GM21576 (cell line): ENCODE data around the gene EIF2AK2.
A peak's percentile ranks its signal among the peaks of the same experiment; 100 is the strongest.

ENCODE experiments used
- ATAC-seq: cut with Tn5 transposase; IDR thresholded peaks from one replicate; pipeline ENCODE4 v1.9.1; 2021; ENCODE audit warnings: mild to moderate bottlenecking, moderate library complexity; ENCODE audit not compliant: unreplicated experiment

Gene EIF2AK2

DNA sequence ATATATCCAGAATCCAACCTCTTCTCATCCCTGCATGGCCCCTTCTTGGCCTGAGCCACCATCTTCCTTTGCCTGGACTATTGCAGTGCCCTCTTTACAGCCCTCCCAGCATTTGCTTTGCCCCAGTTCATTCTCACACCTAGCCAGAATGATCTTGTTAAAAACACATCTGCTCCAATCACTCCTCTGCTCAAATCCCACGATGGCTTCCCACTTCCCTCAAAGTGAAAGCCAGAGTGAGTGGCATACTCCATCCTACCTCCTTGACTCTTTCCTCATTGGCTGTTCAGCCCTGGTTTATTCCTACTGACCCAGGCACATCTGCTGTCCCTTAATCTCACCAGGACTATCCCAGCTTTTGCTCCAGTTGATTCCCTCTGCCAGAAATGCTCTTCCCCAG lies 17.0 kb upstream of the EIF2AK2 start:
- ATAC-seq = no peak

DNA sequence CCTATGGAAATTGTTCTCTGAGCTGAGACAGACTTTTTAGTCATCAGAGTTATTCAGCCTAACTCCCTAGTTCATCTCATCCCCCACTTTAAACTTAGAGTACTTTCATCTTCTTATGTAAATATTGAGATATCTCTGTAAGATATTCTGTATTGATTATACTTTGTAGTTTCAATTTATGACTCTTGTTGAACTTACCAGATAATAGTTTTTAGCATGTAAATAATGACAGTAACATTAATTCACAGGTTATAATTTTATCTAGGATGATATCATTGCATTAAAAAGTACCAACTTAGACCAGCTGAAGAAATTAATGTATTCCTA lies 14.8 kb upstream of the EIF2AK2 start:
- ATAC-seq = no peak

DNA sequence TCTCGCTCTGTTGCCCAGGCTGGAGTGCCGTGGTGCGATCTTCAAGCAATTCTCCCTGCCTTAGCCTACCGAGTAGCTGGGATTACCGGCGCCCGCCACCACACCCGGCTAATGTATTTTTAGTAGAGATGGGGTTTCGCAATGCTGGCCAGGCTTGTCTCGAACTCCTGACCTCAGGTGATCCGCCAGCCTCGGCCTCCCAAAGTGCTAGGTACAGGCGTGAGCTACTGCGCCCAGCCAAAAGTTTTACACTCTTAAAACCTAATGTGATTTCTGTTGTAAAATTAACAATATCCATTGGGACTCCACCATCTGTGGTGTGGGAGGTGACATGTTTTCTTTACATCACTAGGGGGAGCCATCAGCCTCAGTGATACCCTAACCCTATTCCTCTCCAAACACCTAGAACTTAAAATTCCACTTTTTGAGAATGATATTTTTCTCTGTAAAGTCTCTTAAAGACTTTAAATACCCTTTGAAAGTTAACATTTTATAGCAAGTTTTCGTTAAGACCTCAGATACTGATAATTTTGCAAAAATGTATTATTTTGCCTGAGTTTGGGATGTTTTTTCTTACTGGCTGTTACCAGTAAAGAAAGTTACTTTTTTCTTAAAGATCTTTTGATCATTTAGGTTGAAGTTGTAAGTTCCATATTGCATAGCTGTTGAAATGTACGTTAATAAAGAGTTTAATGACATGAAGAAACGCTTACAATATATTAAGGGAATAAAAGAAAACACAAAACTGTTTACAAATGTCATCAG lies 11.6 kb upstream of the EIF2AK2 start:
- ATAC-seq = no peak

DNA sequence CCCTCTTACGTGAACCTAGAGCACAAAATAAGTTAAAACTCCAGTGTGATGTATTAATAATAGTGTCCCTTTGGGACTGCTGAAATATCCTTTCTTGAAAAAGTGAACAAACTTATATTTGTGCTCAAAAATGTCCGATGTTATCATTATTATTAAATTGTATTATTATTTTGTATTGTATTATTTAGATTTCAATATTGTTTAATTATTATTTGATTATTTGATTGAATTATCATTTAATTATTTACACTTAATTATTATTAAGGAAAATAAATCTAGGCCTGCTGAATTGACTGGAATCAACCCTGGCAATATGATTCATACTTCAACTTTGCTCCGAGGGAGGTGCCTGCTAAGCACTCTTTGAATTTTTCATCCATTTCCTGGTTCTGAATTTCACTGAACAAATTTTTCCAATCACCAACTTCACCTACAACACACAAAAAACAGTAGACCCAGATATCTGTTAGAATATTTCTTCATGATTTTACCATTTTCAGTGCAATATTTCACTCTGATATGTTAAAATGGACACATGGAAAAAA lies 10.9 kb upstream of the EIF2AK2 start:
- no peak for ATAC-seq

DNA sequence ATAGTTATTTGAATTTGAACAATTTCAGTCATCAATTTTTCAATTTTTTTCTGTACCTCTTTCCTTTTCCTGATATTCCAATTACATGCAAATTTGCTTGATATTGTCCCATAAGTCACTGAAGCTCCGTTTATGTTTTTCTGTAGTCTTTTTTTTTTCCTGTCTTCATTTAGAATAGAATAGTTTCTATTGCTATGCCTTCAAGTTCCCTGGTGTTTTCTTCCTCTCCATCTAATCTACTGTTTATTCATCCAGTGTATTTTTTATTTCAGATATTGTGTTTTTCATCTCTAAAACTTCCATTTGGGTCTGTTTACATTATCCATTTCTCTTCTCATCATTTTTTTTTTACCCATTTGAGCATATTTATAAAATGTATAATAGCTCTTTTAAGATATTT lies 8.0 kb upstream of the EIF2AK2 start:
- no peak for ATAC-seq

DNA sequence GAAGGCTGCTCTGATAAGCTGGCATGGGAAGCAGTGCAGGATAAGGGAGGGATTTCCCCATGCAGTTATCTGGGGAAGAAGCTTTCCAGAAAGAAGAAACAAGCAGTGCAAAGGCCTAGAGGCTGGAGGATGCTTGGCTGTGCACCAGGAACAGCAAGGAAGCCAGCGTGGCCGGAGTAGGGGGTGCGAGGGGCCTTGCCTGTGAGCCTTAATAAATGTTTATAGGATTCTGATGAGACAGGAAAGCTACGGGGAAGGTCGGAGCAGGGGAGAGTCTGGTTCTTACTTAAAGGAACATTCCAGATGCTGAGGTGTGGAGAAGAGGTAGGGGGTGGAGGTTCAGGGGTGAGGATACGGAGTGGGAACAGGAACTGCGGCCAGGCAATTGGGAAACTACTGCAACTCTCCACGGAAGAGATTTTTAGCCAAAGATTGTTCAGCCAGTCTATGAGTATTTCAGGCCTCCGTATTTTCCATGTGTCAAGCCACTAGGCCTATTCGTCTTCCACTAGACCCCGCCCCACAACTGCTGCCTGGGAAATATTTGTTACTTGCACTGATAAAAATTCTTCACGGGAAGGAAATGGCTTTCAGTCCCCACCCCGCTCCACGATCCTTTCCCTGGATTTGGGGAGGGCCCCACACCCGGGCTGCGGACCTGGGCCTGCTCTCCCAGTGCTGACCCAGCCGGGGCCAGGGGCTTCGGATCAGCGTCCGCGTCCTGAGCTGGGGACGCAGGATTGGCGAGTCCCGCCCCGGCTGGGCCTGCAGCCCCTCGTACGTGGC lies 516 bp downstream of the EIF2AK2 start:
- peak; percentile 15 for ATAC-seq

DNA sequence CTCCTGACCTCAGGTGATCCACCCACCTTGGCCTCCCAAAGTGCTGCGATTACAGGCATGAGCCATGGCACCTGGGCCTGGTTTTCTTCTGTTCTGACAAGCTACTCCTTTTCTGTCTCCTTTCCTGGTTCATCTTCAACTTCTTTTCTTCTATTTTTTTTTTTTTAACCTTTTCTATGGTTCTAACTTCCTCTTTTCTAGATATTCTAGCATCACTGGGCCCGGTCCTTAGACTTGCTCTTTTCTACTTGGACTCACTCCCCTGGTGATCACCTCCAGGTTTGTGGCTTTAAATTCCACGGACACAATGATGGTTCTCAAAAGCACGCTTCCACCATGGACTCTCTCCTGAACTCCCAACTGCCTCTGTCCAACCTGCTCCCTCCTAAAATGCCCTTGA lies 2.0 kb downstream of the EIF2AK2 start:
- ATAC-seq = no peak

DNA sequence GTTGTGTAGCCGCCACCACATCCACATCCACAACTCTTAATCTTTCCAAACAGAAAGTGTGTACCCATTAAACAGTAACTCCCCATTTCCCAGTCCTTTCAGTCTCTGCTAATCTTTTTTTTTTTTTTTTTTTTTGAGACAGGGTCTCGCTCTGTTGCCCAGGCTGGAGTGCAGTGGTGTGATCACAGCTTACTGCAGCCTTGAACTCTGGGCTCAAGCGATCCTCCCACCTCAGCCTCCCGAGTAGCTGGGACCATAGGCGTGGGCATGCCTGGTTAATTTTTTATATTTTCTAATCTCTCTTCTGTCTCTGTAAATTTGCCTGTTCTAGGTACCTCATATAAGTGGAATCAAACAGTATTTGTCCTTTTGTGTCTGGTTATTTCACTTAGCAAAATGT lies 3.6 kb downstream of the EIF2AK2 start:
- ATAC-seq = no peak

DNA sequence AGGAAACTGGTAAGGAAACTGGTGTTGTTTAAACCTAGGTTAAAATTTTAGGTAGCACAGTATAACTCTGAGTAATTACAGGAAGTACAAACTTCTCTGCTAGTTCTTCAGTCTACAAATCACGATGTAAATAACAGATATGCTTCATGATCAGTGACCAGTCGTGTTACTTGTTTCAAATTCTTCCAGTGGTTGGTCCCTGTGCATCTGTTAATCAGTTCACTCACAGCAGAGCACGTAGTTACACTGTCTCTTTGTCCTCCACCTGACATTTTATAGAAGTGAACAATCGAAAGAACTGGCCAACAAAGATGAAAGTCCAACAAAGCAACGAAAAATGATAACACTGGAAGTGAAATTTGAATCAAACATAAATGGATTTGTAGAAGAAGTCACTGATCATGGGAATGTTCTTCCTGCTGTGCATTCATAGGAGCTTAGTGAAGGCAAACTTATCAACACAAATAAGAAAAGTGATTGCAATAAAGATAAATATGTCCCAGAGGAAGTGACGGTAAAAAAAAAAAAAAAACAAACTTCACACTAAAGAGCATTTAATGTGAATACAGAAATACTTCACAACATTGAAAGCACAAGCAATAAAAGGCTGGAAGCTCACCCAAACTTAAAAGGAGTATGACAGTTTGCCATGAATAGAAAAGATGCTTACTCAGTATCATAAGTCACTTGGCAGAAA lies 7.0 kb downstream of the EIF2AK2 start:
- no peak for ATAC-seq

DNA sequence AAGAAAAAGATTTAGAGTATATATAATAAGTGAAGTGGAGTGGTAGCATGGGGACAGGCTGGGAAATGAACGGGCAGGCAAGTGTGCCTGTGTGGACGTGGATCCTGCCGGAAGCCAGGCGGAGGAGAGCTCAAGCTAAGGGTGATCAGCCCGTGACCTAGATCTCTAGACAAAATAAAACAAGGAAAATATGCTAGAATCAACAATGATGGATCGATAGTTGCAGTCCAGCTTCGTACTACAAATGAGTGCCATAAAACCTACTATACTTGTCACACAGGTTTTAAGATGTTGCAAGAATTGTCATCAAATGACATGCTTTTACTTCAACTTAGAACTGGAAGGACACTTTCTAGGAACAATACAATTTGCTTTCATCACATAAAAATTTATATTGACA lies 8.5 kb downstream of the EIF2AK2 start:
- no peak for ATAC-seq

DNA sequence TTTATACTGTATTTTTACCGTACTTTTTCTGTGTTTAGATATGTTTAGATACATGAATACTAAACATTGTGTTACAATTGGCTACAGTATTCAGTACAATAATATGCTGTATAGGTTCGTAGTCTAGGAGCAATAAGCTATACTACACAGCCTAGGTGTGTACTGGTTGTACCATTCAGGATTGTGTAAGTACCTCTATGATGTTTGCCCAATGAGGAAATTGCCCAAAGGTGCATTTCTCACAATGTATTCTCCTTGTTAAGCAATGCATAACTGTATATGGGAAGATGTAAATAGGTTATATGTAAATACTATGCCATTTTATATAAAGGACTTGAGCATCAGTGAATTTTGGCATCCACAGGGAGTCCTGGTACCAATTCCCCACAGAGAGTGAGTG lies 10.7 kb downstream of the EIF2AK2 start:
- no peak for ATAC-seq

DNA sequence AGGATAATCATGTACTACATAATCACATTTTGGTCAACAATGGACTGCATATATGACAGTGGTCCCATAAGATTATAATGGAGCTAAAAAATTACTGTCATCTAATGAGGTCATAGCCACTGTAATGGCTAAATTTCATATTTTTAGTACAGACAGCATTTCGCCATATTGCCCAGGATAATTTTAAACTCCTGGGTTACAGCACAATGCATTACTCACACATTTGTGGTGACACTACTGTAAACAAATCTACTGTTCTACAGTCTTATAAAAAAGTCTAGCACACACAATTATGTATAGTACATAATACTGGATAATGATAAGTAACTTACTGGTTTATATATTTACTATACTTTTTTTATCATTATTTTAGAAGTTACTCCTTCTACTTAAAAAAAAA lies 12.8 kb downstream of the EIF2AK2 start:
- ATAC-seq = no peak

DNA sequence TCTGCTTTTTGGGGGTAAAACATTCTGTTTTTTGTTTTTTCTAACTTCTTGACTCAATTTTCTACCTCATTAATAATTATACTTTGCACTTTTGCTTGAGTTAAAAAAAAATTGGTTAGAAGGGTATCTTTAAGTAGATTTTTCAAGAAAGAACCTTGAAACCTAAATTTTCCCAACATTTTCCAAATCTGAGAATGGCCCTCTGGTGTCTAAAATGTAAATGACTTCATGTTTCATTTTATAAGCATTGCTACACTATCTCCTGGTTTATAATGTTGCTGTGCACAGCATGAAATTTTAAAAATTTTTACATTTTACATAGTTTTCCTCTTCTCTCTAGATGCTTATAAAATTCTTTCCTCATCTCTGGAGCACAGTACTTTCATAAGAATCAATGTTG lies 14.2 kb downstream of the EIF2AK2 start:
- ATAC-seq = no peak

DNA sequence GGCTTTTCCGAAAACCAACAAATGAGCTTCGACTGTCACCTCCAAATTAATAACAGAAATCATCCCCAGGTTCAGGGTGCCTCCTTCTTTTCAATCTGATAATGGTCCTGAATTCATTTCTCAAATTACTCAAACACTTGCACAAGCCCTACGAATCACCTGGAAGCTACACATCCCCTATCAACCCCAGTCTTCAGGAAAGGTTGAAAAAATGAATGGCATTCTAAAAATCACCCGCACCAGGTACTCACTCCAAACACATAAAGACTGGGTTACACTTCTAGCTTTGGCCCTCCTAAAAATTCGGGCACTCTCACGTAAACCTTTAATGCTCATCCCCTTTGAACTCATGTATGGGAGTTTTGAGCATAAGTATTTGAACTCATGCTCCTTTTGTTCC lies 23.9 kb downstream of the EIF2AK2 start:
- ATAC-seq = no peak

DNA sequence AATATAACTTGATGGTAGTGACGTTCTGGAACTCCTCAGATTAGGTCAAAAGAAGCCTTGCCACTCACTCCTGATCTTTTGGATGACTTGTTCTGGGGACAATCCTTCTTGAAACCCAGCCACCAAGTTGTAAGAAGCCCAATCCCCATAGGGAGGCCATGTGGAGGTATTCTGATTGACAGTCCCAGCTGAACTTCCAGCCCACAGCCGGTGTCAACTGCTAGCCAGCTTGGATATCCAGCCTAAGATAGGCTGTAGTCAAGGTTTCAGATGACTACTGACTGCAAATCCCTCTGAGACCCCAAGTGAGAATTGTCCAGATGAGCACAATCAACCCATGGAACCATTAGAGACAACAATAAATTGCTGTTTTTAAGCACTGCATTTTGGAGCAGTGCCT lies 31.4 kb downstream of the EIF2AK2 start:
- ATAC-seq = no peak

DNA sequence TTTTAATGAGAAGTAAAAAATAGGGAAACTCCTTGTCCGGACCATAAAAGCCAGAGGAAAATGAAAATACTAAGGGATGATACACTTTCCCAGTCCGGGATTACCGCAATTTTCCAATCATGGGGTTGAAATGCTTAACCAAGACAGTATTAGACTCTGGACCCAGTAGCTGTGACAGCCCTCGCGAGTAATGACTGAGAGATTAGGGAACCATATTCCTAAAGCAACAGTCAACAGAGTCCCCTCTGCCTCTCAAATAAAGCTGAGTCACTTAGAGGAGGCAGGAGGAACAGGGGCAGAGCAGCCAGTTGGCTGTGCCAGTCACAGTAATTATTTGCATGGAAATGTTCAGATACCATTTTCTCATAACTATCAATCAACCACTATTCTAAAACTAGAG lies 37.6 kb downstream of the EIF2AK2 start:
- ATAC-seq = no peak

DNA sequence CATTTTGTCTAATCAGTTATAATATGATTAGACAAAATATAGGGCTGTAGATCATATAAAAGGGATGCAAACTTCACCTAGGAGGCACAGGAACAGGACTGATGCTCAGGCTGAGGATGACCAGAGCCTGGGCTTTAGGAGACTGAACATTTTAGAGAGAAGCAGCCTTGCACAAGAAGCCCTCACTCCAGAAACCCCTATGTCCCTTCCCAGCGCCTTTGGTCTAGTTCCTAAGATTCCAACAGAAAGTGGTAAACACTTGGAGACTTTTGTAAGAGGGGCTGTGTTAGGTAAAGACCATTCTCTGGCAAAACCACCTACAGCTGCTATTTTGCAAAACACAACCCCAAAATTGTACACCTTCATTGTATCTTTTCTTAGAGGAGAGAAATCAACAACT lies 39.2 kb downstream of the EIF2AK2 start:
- no peak for ATAC-seq

DNA sequence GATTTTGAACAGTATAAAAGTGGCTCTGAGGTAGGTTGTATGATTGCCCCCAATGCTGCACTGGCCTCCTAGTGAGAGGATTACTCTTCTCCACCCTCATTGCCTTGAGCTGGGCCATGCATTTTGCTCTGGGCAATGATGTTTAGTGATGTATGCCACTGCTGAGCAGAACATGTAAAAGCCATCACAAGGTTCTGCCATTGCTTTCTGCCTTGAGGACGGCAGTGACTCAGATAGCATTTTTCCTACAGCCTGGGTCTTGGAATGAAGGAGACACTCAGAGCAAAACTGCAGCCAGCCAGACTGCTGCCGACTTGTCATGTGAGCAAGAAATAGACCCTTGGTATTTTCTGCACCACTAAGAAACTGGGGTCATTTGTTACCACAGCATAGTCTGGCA lies 44.8 kb downstream of the EIF2AK2 start:
- no peak for ATAC-seq

DNA sequence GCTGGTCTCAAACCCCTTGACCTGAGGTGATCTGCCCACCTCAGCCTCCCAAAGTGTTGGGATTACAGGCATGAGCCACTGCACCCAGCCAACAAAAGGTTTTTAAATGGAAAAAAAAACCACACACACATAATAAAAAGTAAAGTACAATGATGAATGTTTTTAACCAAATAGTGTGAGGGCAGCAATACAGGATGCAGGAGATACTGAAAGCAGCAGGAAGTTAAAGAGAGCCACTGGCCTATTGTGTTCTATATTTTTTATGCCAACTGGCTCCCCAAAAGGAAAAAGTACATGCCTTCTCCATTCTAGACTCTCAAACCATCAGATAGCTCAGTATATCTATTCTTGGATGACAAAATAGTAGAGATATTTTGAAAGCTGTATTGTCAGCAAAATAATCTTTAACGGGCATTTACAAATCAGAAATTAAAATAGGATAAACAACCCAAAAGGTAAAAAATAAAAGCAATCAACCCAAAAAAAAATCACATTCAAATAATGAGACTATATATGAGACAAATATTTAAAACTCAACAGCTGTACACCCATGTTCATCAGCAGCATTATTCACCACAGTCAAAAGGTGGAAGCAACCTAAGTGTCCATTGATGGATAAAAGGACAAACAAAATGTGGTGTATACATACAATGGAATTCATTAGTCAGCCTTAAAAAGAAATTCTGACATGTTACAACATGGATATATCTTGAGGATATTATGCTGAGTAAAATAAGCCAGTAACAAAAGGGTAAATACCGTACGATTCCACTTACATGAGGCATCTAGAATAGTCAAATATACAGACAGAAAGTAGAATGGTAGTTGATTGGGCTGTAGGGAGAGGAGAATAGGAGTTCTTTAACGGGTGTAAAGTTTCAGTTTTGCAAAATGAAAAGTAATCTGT lies 46.2 kb downstream of the EIF2AK2 start:
- no peak for ATAC-seq

DNA sequence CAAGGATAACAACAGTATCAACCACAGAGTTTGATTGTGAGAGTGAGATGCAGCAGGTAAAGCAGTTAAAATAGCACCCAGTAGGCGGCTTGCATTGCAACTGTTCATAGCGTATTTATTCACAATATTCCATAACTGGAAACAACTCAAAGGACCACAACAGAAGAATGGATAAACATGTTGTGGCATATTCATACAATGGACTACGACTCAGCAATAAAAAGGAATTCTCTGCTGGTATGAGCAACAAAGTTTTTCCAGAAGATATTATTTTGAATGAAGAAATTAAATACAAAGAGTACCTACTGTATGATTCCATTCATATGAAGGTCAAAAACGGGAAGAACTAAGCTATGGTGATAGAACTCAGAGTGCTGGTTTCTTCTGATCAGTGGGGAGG lies 47.3 kb downstream of the EIF2AK2 start:
- ATAC-seq = no peak

DNA sequence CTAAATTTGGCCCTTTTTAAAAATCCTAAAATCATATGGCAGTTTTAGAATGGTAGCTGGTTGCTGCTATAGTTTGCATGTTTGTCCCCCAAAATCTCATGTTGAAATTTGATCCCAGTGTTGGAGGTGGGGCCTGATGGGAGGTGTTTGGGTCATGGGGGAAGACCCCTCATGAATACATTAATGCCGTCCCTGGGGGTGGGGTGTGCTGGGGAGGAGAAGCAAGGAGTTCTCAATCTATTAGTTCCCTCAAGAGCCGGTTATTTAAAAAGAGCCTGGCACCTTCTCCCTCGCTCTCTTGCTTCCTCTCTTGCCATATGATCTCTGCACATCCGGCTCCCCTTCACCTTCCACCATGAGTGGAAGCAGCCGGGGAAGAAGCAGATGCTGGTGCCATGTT lies 51.6 kb downstream of the EIF2AK2 start:
- ATAC-seq = no peak
